HUES64 (cell line): Measurements from ENCODE around the gene PMEPA1.

Experiments
- H3K27ac ChIP-seq: 2 replicates; pipeline ENCODE4 v1.7.0; 2013; ENCODE audit warnings: low read depth, low read length, inconsistent platforms
- H3K27me3 ChIP-seq: 2 replicates; pipeline ENCODE4 v1.6.1; 2013; ENCODE audit warnings: mild to moderate bottlenecking, low read length; ENCODE audit not compliant: insufficient read depth
- H3K36me3 ChIP-seq: 2 replicates; pipeline ENCODE4 v1.6.1; 2013; ENCODE audit warnings: mild to moderate bottlenecking, low read length; ENCODE audit not compliant: insufficient read depth
- H3K4me1 ChIP-seq: 2 replicates; pipeline ENCODE4 v1.6.1; 2013; ENCODE audit warnings: mild to moderate bottlenecking, low read length, moderate library complexity; ENCODE audit not compliant: insufficient read depth
- H3K4me3 ChIP-seq: 2 replicates; pipeline ENCODE4 v1.5.1; 2013; ENCODE audit warnings: mild to moderate bottlenecking, low read length, moderate library complexity
- H3K9ac ChIP-seq: 2 replicates; pipeline ENCODE4 v1.6.1; 2013; ENCODE audit warnings: mild to moderate bottlenecking, low read depth, low read length
- H3K9me3 ChIP-seq: 2 replicates; pipeline ENCODE4 v1.6.1; 2013; ENCODE audit warnings: low read depth, low read length; ENCODE audit not compliant: insufficient read depth
- WGBS: fragments of 150-250, 120-280 bp; methylation state at CpG from one replicate; pipeline ENCODE4 v1.1.7; 2013; ENCODE audit warnings: missing lambda C conversion rate; 5-methylcytosine and 5-hydroxymethylcytosine counted together

Gene PMEPA1

DNA sequence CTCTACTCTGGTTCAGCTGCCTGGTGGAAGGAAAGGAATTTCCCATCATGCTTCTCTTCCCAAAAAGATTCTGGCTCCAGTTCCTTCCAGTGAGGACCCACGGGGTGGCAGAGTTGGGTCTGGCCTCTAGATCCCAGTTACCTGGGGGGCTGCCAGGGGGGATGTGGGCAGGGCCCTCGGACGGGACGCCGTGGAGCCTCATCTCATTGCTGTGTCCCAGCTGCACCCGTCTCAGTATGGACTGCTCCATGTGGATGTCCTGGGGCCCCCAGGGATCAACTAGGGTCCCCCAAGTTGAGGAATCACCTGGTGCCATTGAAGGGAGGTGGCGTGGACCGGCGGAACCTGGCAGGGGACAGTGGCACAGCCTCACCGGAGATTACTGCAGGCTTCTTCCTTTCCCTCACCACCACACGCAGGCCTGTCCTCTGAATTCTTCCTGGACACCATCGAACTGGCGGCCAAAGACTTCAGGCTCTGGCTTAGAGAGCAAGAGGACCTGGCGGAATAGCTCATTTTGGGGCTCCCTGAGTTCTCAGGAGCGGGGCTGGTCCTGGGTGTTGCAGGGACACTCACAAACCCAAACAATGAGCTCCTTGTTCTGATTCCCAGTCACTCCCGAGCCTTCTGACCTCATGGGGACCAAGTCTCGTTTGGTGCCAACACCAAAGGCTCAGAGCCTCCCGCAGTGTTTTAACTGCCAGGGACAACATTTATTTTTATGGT, 98.1 kb downstream of the PMEPA1 start:
- 92% methylated on average over 17 of the region's 18 CpGs for WGBS
- Histone ChIP-seq H3K4me1 (no peaks in the 10 kb centered on the region), H3K36me3 (no peaks in the 10 kb centered on the region), H3K4me3 (no peak overlapping the region), H3K27ac (no peak overlapping the region), H3K9ac (no peak overlapping the region), H3K27me3 (no peaks in the 10 kb centered on the region), H3K9me3 (no peaks in the 10 kb centered on the region)

DNA sequence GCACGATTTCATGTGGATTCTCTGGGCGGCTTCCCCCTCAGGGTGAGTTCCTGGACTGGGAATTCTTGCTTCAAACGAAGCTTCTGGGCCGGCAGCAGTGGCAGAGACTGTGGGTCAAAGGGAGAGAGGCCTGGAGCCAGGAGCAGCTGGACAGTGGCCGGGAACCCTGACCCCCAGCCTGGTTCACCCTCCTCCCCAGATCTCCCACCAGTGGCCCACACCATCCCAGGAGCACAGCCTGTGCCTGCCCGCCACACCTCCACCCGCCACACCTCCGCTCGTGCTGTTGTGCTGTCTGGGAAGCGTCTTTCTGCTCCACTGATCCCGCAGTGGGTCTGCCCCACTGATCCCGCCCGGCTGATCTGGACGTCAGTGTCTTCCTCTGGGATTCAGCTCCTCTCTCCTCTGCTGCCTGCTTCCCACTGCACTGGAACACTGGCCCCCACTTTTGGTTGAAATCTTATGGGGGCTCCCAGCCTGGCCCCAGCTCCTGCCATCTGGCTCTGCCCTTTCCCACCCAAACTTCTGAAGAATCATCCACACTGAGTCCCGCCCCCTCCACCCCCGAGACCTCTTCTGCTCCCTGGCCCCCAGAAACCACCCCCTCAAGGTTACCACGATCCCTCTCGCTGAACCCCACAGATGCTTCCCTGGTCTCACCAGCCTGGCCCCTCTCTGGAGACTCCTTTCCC, 99.4 kb downstream of the PMEPA1 start:
- no peaks in the 10 kb centered on the region for H3K9me3 ChIP-seq

DNA sequence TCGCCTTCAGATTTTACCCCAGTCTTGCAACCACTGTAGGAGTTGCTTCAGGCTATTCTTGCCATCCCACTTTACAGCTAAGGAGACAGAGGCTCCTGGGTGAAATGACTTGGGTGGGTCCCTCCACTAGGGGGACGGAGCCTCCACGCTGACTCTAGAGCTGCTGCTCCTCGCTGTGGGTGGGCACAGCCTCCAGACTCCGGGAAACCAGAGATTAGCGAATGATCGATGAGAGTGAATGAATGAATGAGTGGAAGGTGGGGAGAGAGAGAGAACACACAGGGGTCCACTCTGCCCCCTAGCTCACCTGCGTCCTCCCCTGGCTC, 100.0 kb downstream of the PMEPA1 start:
- Histone ChIP-seq H3K36me3 (no peaks in the 10 kb centered on the region), H3K27ac (no peak overlapping the region), H3K9me3 (no peaks in the 10 kb centered on the region), H3K27me3 (no peaks in the 10 kb centered on the region), H3K9ac (no peak overlapping the region), H3K4me1 (no peaks in the 10 kb centered on the region), H3K4me3 (no peak overlapping the region)
- 85% methylated on average over 8 of the region's 8 CpGs for WGBS

More for the DNA sequence above, 99.4 kb downstream of the PMEPA1 start:
- 90% methylated on average over 18 of the region's 18 CpGs for WGBS
- Histone ChIP-seq H3K27me3 (no peaks in the 10 kb centered on the region), H3K4me1 (no peaks in the 10 kb centered on the region), H3K9ac (no peak overlapping the region), H3K4me3 (no peak overlapping the region), H3K27ac (no peak overlapping the region), H3K36me3 (no peaks in the 10 kb centered on the region)

DNA sequence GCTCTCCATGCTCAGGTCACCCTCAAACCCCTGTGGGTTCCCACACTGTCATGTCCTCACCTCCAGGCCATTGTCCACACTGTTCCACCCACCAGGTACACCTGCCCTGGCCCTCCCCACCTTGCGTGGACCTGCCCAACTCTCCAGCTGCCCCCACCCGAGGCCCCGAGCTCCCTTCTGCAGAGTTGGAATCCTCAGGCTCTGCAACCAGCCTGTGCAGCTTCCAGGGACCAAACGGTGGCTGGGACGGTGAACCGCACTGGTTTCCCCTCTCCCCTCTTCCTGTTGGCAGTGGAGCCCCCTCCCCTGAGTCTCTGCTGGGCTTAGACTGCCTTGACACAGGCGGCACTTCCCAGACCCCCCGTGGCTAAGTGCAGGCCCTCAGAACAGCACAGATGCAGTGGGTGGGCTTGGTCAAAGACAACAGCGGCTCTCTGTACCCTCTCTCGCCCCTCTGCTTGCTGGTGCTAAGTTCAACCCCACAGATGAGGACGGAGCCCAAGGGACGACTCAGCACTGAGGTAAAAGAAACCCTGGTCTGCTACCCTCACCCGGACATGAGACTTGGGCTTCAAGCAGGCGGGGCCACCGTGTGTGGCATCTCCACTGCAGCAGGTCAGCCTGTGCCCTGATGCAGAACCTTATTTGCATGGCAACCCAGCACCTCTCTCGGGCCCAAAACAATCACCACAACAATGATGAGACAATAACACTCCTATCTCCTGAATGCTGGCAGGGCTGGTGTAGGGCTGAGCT, 100.6 kb downstream of the PMEPA1 start:
- Histone ChIP-seq H3K4me1 (no peaks in the 10 kb centered on the region), H3K27me3 (no peaks in the 10 kb centered on the region), H3K9ac (no peak overlapping the region), H3K27ac (no peak overlapping the region), H3K36me3 (no peaks in the 10 kb centered on the region), H3K4me3 (no peak overlapping the region), H3K9me3 (no peaks in the 10 kb centered on the region)
- WGBS: 77% methylated on average over 16 of the region's 16 CpGs

DNA sequence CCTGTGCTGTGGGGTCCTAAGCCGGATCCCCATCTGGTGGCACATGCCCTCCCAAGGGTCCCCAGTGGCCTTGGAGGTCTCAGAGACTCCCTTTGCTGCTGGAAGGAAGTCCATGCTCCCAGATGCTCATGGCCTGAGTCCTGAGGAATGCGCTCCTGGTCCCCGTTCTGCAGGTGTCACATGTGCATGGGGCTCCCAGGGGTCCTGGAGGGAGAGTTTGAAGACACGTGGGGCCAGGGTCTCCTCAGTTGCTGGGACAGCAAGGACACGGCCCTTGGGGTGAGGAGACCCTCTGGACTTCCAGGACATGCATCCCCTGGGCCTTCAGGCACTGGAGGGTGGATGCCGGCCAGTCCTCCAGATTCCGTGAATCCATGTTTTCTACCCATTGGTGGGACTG, 101.3 kb downstream of the PMEPA1 start:
- H3K9ac ChIP-seq: no peak overlapping the region
- no peaks in the 10 kb centered on the region for H3K36me3 ChIP-seq
- no peaks in the 10 kb centered on the region for H3K9me3 ChIP-seq
- H3K4me1 ChIP-seq: no peaks in the 10 kb centered on the region
- no peak overlapping the region for H3K27ac ChIP-seq
- H3K27me3 ChIP-seq: no peaks in the 10 kb centered on the region
- no peak overlapping the region for H3K4me3 ChIP-seq
- 81% methylated on average over 7 of the region's 7 CpGs for WGBS

DNA sequence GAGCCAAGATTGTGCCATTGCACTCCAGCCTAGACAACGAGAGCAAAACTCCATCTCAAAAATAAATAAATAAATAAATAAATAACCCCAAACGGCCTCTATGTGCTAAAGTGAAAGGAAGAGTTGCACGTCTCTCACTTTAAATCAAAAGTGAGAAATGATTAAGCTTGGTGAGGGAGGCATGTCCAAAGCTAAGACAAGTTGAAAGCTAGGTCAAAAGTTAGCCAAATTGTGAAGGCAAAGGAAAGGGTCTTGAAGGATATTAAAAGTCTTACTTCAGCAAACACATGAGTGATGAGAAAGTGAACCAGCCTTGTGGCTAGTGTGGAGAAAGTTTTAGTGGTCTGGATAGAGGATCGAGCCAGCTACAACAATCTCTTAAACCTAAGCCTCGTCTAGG, 103.9 kb downstream of the PMEPA1 start:
- no peak overlapping the region for H3K27ac ChIP-seq
- H3K9me3 ChIP-seq: no peaks in the 10 kb centered on the region
- no peaks in the 10 kb centered on the region for H3K4me1 ChIP-seq
- no peaks in the 10 kb centered on the region for H3K36me3 ChIP-seq
- no peaks in the 10 kb centered on the region for H3K27me3 ChIP-seq
- WGBS: 90% methylated on average over 4 of the region's 5 CpGs
- no peak overlapping the region for H3K4me3 ChIP-seq
- no peak overlapping the region for H3K9ac ChIP-seq

DNA sequence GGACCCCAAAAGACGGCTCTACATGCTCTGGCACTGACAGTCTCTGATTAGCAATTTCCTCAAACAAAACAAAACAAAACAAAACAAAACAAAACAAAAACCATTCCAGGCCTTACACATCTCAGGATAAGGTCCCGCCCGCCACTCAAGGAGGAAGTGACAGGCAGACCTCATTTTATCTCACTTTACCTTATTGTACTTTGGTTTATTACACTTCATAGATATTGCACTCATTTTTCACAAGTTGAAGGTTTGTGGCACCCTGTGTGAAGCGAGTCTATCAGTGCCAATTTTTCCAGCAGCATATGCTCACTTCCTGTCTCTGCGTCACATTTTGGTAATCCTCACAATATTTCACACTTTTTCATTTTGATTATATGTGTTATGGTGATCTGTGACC, 104.8 kb downstream of the PMEPA1 start:
- H3K27ac ChIP-seq: no peak overlapping the region
- no peaks in the 10 kb centered on the region for H3K27me3 ChIP-seq
- H3K4me3 ChIP-seq: no peak overlapping the region
- H3K9ac ChIP-seq: no peak overlapping the region
- no peaks in the 10 kb centered on the region for H3K4me1 ChIP-seq
- WGBS: 86% methylated on average over 4 of the region's 5 CpGs
- no peaks in the 10 kb centered on the region for H3K9me3 ChIP-seq
- H3K36me3 ChIP-seq: no peaks in the 10 kb centered on the region

DNA sequence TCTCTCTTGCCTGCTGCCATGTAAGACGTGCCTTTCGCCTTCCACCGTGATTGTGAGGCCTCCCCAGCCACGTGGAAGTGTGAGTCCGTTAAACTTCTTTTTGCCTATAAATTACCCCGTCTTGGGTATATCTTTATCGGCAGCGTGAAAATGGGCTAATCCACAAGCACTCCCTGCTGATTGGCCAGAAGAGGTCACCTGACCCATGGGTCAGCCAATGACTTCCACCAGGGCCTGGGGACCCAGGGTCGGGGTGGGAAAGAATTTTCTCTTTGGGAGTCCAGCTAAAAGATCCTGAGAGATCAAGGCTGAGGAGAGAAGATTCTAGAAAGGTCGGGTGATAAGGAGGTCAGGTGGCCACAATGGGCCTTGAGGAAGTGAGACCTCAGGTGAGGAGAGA, 106.7 kb downstream of the PMEPA1 start:
- no peaks in the 10 kb centered on the region for H3K9me3 ChIP-seq
- H3K4me1 ChIP-seq: no peaks in the 10 kb centered on the region
- no peak overlapping the region for H3K27ac ChIP-seq
- no peak overlapping the region for H3K4me3 ChIP-seq
- H3K9ac ChIP-seq: no peak overlapping the region
- 90% methylated on average over 10 of the region's 10 CpGs for WGBS
- no peaks in the 10 kb centered on the region for H3K36me3 ChIP-seq
- no peaks in the 10 kb centered on the region for H3K27me3 ChIP-seq

DNA sequence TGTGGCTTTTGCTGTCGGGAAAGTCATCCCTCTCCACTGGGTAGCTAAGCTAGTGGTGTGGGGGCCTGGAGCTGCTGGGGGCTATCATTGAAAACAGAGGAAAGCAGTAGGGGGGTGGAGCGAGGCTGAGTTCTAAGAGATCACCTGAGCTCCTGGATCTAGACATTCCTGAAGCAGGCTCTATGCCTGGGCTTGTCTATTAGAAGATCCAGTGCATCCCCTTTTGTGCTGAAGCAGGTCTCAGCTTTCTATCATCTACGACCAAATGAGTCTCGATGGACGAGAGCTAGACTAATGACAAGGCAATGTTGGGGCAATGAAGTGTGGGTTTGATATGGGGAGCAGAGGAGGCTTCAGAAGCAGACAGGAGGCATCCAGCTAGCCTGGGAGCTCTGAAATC, 108.1 kb downstream of the PMEPA1 start:
- Histone ChIP-seq H3K9me3 (no peaks in the 10 kb centered on the region), H3K4me1 (no peaks in the 10 kb centered on the region), H3K9ac (no peak overlapping the region), H3K27me3 (no peaks in the 10 kb centered on the region), H3K4me3 (no peak overlapping the region), H3K36me3 (no peaks in the 10 kb centered on the region), H3K27ac (no peak overlapping the region)
- 83% methylated on average over 5 of the region's 5 CpGs for WGBS

DNA sequence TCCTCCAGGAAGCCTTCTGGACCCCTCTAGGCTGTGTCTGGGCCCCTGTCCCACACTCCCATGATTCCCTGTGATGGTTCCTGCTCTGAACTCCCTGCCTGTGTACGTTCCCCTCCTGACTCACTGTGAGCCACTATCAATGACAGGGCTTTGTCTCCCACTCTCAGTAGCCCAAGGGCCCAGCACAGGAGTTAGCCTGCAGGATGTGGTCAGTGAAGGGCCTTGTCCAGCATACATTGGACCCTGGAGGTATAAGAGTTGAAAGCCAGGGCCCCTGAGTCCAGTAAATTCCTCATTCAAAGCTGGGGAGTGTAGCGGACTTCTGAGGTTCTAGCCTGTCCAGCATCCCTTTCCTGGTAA, 108.6 kb downstream of the PMEPA1 start:
- H3K9me3 ChIP-seq: no peaks in the 10 kb centered on the region
- no peak overlapping the region for H3K4me3 ChIP-seq
- H3K27me3 ChIP-seq: no peaks in the 10 kb centered on the region
- H3K4me1 ChIP-seq: no peaks in the 10 kb centered on the region
- no peak overlapping the region for H3K9ac ChIP-seq
- WGBS: 93% methylated on average over 2 of the region's 2 CpGs
- H3K27ac ChIP-seq: no peak overlapping the region
- H3K36me3 ChIP-seq: no peaks in the 10 kb centered on the region

DNA sequence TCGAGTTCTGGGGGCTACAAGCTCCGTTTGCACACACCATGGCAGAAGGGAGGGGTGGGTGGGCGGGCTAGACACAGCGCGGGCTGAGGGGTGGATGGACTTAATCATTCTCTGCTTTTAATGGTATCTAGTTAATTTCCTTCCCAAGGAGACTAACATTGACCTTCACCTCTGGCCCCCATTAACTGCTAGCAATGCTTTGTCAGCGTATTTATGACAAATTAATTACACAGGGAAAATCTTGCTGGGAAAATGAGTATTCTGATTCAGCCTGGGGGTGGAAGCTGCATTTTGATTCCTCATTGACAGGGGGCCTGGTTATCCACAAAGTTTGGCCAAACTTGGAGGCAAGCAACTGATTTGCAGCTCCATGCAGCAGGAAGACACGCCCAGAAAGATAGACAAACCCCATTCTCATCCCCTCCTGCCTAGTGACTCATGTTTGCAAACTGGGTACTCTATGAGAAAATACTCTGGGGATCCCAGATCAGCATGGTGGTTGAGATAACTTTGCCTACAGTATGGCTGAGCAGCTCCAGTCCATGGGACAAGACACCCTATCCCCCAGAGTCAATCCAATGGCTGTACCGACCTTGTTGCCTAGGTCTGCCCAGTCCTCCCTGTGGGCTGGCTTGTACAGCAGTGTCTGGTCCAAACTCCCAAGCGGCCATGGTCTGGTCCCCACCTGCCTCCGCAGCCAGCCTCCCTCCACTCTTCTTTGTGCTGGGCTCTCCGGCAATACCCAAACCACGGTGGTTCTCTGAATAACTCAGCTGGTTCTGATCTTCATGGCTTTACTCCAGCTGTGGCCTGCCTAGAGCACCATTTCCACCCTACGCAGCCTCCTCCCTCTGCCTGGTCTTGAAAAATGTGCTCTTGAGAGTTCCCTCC, 109.2 kb downstream of the PMEPA1 start:
- Histone ChIP-seq H3K4me1 (no peaks in the 10 kb centered on the region), H3K9ac (no peak overlapping the region), H3K27ac (no peak overlapping the region), H3K36me3 (no peaks in the 10 kb centered on the region), H3K4me3 (no peak overlapping the region), H3K27me3 (no peaks in the 10 kb centered on the region), H3K9me3 (no peaks in the 10 kb centered on the region)
- 86% methylated on average over 10 of the region's 13 CpGs for WGBS
